ENCODE data around the gene MAPK12. TPM values are rescaled to one million over a fixed set of nuclear protein-coding genes. Genes with fewer than 3 reads are reported as not detected.

MAPK12 gene
- total and polyA plus RNA-seq, 12 donors = 10.6 to 23.0 (median 16.1) TPM

GRCh38 chr22:50269970-50270665 is 8.6 kb upstream of the MAPK12 start, which contains the start of gene MAPK11:
MAPK11 (minus strand) TSS chr22:50270380; CDS start chr22:50270292, 88 bp downstream.
- intact Hi-C loops (cut with DNase I) = loop anchor here in 4 of 10 donors (2.0 to 5.0 kb wide), 3 partner anchors 37 to 72 kb away; partner anchors contain the start of genes PPP6R2 (in 3 of the 4), DENND6B (in 1 of the 4) and PLXNB2 (in 1 of the 4)
- 1% methylated on average over 56 to 89 of the region's 92 CpGs for WGBS, 2 donors
- TF ChIP-seq CTCF (IDR thresholded peaks at IDR 0.05) = no peak
- H3K27ac ChIP-seq = peak within 1 kb of the TSS; percentile 64 to 87 (median 84)
- ATAC-seq = peak; percentile 11 to 61 (median 40)
- peaks cover 19 to 66% (median 53%) of the 10 kb centered on the region in 9 donors for H3K4me1 ChIP-seq
- peak within 1 kb of the TSS; percentile 32 to 75 (median 58) for H3K4me3 ChIP-seq
- peak; percentile 74 to 75 for DNase-seq
- peaks cover 0 to 66% (median 0%) of the 10 kb centered on the region in 7 donors for H3K27me3 ChIP-seq
- peaks cover 0 to 10% (median 2%) of the 10 kb centered on the region in 9 donors for H3K36me3 ChIP-seq
- H3K9me3 ChIP-seq = no peaks in the 10 kb centered on the region

GRCh38 chr22:50269573-50269969 is 8.1 kb upstream of the MAPK12 start:
- no peak for DNase-seq
- H3K4me1 ChIP-seq = peaks cover 19 to 66% (median 53%) of the 10 kb centered on the region in 9 donors
- intact Hi-C loops (cut with DNase I) = no loop called here
- H3K27ac ChIP-seq = peak overlapping the region; percentile 64 to 87 (median 82)
- no peak for TF ChIP-seq CTCF (IDR thresholded peaks at IDR 0.05)
- WGBS, 2 donors = 10 to 16% methylated on average over 18 of the region's 18 CpGs
- H3K4me3 ChIP-seq = peak overlapping the region; percentile 32 to 75 (median 58)
- peaks cover 0 to 66% (median 0%) of the 10 kb centered on the region in 7 donors for H3K27me3 ChIP-seq
- no peaks in the 10 kb centered on the region for H3K9me3 ChIP-seq
- peaks cover 0 to 6% (median 0%) of the 10 kb centered on the region in 9 donors for H3K36me3 ChIP-seq
- peak in 1 of 8 donors; percentile 0 for ATAC-seq

GRCh38 chr22:50268655-50269113 is 7.2 kb upstream of the MAPK12 start:
- ATAC-seq (no peak), DNase-seq (no peak)
- H3K9me3 ChIP-seq = no peaks in the 10 kb centered on the region
- H3K27ac ChIP-seq = no peak overlapping the region
- WGBS, 2 donors = 35 to 48% methylated on average over 9 of the region's 9 CpGs
- H3K27me3 ChIP-seq = peaks cover 0 to 67% (median 0%) of the 10 kb centered on the region in 7 donors
- H3K4me1 ChIP-seq = peaks cover 16 to 59% (median 48%) of the 10 kb centered on the region in 9 donors
- H3K4me3 ChIP-seq = peak overlapping the region in 2 of 10 donors; percentile 58 to 59
- peaks cover 0 to 10% (median 0%) of the 10 kb centered on the region in 9 donors for H3K36me3 ChIP-seq
- no peak for TF ChIP-seq CTCF (IDR thresholded peaks at IDR 0.05)
- intact Hi-C loops (cut with DNase I) = no loop called here

GRCh38 chr22:50267591-50268390 is 6.3 kb upstream of the MAPK12 start:
- peak in 5 of 8 donors; percentile 17 to 50 (median 33) for ATAC-seq
- Histone ChIP-seq H3K4me3 (peak overlapping the region in 8 of 10 donors; percentile 12 to 43 (median 34)), H3K27me3 (peaks cover 0 to 74% (median 0%) of the 10 kb centered on the region in 7 donors), H3K4me1 (peaks cover 16 to 63% (median 49%) of the 10 kb centered on the region in 9 donors), H3K9me3 (no peaks in the 10 kb centered on the region), H3K27ac (no peak overlapping the region), H3K36me3 (peaks cover 0 to 10% (median 0%) of the 10 kb centered on the region in 9 donors)
- intact Hi-C loops (cut with DNase I) = no loop called here
- WGBS, 2 donors = 21 to 31% methylated on average over 67 to 75 of the region's 75 CpGs
- peak in 5 of 9 donors; percentile 15 to 43 (median 31) for TF ChIP-seq CTCF (IDR thresholded peaks at IDR 0.05)
- peak; percentile 61 to 77 for DNase-seq

All from heart right ventricle (tissue), 16 donors.